ENCODE results near the gene DCAKD.

DCAKD gene

GRCh38 chr17:45086865-45087503 is 35.6 kb upstream of the DCAKD start:
- no peak for DNase-seq
- no peak overlapping the region for H3K27ac Mint-ChIP-seq
- no peak for ATAC-seq (replicated peaks)
- H3K9me3 Mint-ChIP-seq: no peaks in the 10 kb centered on the region
- no peaks in the 10 kb centered on the region for H3K4me1 Mint-ChIP-seq (ENCODE audit: low read depth in 2 of 2)
- peaks cover 78% of the 10 kb centered on the region for H3K36me3 Mint-ChIP-seq (ENCODE audit: insufficient read depth)
- no peak overlapping the region for H3K4me3 Mint-ChIP-seq
- H3K27me3 Mint-ChIP-seq: no peaks in the 10 kb centered on the region

GRCh38 chr17:45086391-45086790 is 35.0 kb upstream of the DCAKD start:
- Mint-ChIP-seq H3K27ac (no peak overlapping the region), H3K4me3 (no peak overlapping the region), H3K36me3 (ENCODE audit: insufficient read depth) (peaks cover 79% of the 10 kb centered on the region), H3K4me1 (ENCODE audit: low read depth in 2 of 2) (no peaks in the 10 kb centered on the region), H3K9me3 (no peaks in the 10 kb centered on the region), H3K27me3 (no peaks in the 10 kb centered on the region)
- ATAC-seq (replicated peaks) (no peak), DNase-seq (no peak)

GRCh38 chr17:45081047-45081703 is 29.7 kb upstream of the DCAKD start:
- DNase-seq: no peak
- no peak overlapping the region for H3K4me3 Mint-ChIP-seq
- H3K9me3 Mint-ChIP-seq: no peaks in the 10 kb centered on the region
- peaks cover 52% of the 10 kb centered on the region for H3K36me3 Mint-ChIP-seq (ENCODE audit: insufficient read depth)
- no peaks in the 10 kb centered on the region for H3K27me3 Mint-ChIP-seq
- ATAC-seq (replicated peaks): no peak
- H3K4me1 Mint-ChIP-seq (ENCODE audit: low read depth in 2 of 2): peaks cover 7 to 11% of the 10 kb centered on the region in 2 donors
- no peak overlapping the region for H3K27ac Mint-ChIP-seq

GRCh38 chr17:45077643-45078042 is 26.2 kb upstream of the DCAKD start:
- peak overlapping the region; percentile 16 to 60 for H3K27ac Mint-ChIP-seq
- H3K4me3 Mint-ChIP-seq: no peak overlapping the region
- peaks cover 50% of the 10 kb centered on the region for H3K36me3 Mint-ChIP-seq (ENCODE audit: insufficient read depth)
- H3K27me3 Mint-ChIP-seq: no peaks in the 10 kb centered on the region
- no peaks in the 10 kb centered on the region for H3K9me3 Mint-ChIP-seq
- peaks cover 11 to 17% of the 10 kb centered on the region in 2 donors for H3K4me1 Mint-ChIP-seq (ENCODE audit: low read depth in 2 of 2)
- no peak for DNase-seq
- ATAC-seq (replicated peaks): no peak

GRCh38 chr17:45073414-45074070 is 22.1 kb upstream of the DCAKD start:
- peak overlapping the region in 1 of 2 donors; percentile 63 for H3K27ac Mint-ChIP-seq
- no peak for DNase-seq
- no peak for ATAC-seq (replicated peaks)
- H3K36me3 Mint-ChIP-seq (ENCODE audit: insufficient read depth): peaks cover 41% of the 10 kb centered on the region
- H3K27me3 Mint-ChIP-seq: no peaks in the 10 kb centered on the region
- no peak overlapping the region for H3K4me3 Mint-ChIP-seq
- peaks cover 11 to 20% of the 10 kb centered on the region in 2 donors for H3K4me1 Mint-ChIP-seq (ENCODE audit: low read depth in 2 of 2)
- H3K9me3 Mint-ChIP-seq: no peaks in the 10 kb centered on the region

- Mint-ChIP-seq H3K27me3 (no peaks in the 10 kb centered on the region), H3K4me3 (no peak overlapping the region), H3K27ac (peak overlapping the region in 1 of 2 donors; percentile 29), H3K4me1 (ENCODE audit: low read depth in 2 of 2) (peaks cover 4 to 17% of the 10 kb centered on the region in 2 donors), H3K9me3 (no peaks in the 10 kb centered on the region), H3K36me3 (ENCODE audit: insufficient read depth) (peaks cover 41% of the 10 kb centered on the region)
- no peak for ATAC-seq (replicated peaks)
- DNase-seq: no peak
Observed at GRCh38 chr17:45070809-45071208, 19.4 kb upstream of the DCAKD start.

- DNase-seq (no peak), ATAC-seq (replicated peaks) (no peak)
- Mint-ChIP-seq H3K36me3 (ENCODE audit: insufficient read depth) (peaks cover 35% of the 10 kb centered on the region), H3K4me1 (ENCODE audit: low read depth in 2 of 2) (peaks cover 4 to 20% of the 10 kb centered on the region in 2 donors), H3K27ac (peak overlapping the region in 1 of 2 donors; percentile 29), H3K4me3 (no peak overlapping the region), H3K9me3 (no peaks in the 10 kb centered on the region), H3K27me3 (no peaks in the 10 kb centered on the region)
Observed at GRCh38 chr17:45070001-45070400, 18.6 kb upstream of the DCAKD start.

GRCh38 chr17:45067637-45068036 is 16.2 kb upstream of the DCAKD start:
- DNase-seq (no peak), ATAC-seq (replicated peaks) (no peak)
- Mint-ChIP-seq H3K9me3 (no peaks in the 10 kb centered on the region), H3K4me1 (ENCODE audit: low read depth in 2 of 2) (peaks cover 9 to 25% of the 10 kb centered on the region in 2 donors), H3K27me3 (no peaks in the 10 kb centered on the region), H3K4me3 (no peak overlapping the region), H3K27ac (peak overlapping the region in 1 of 2 donors; percentile 54), H3K36me3 (ENCODE audit: insufficient read depth) (peaks cover 17% of the 10 kb centered on the region)

GRCh38 chr17:45063198-45063597 is 11.8 kb upstream of the DCAKD start:
- peaks cover 21 to 35% of the 10 kb centered on the region in 2 donors for H3K4me1 Mint-ChIP-seq (ENCODE audit: low read depth in 2 of 2)
- H3K9me3 Mint-ChIP-seq: no peaks in the 10 kb centered on the region
- peak overlapping the region in 1 of 2 donors; percentile 9 for H3K4me3 Mint-ChIP-seq
- DNase-seq (no peak), ATAC-seq (replicated peaks) (no peak)
- no peak overlapping the region for H3K27ac Mint-ChIP-seq
- peaks cover 17% of the 10 kb centered on the region for H3K36me3 Mint-ChIP-seq (ENCODE audit: insufficient read depth)
- no peaks in the 10 kb centered on the region for H3K27me3 Mint-ChIP-seq

- Mint-ChIP-seq H3K4me3 (peak overlapping the region; percentile 87 to 93), H3K27ac (peak overlapping the region; percentile 90 to 96), H3K27me3 (no peaks in the 10 kb centered on the region), H3K9me3 (no peaks in the 10 kb centered on the region), H3K4me1 (ENCODE audit: low read depth in 2 of 2) (peaks cover 21 to 26% of the 10 kb centered on the region in 2 donors), H3K36me3 (ENCODE audit: insufficient read depth) (peaks cover 17% of the 10 kb centered on the region)
- no peak for DNase-seq
- ATAC-seq (replicated peaks): no peak
Observed at GRCh38 chr17:45061606-45062205, 10.3 kb upstream of the DCAKD start.

- Mint-ChIP-seq H3K4me1 (ENCODE audit: low read depth in 2 of 2) (peaks cover 21 to 26% of the 10 kb centered on the region in 2 donors), H3K27ac (peak within 1 kb of the TSS; percentile 90 to 96)
Observed at GRCh38 chr17:45060797-45061605, 9.6 kb upstream of the DCAKD start, which contains the start of gene NMT1. Gene NMT1, plus strand, starts transcription at chr17:45061317. Its CDS starts 13 bp downstream, at chr17:45061330.

GRCh38 chr17:45060382-45060796 is 9.0 kb upstream of the DCAKD start:
- ATAC-seq (replicated peaks) (no peak), DNase-seq (no peak)
- Mint-ChIP-seq H3K36me3 (ENCODE audit: insufficient read depth) (peaks cover 17% of the 10 kb centered on the region), H3K27ac (peak overlapping the region; percentile 90 to 96), H3K4me1 (ENCODE audit: low read depth in 2 of 2) (peaks cover 25 to 26% of the 10 kb centered on the region in 2 donors), H3K4me3 (peak overlapping the region; percentile 87 to 93), H3K9me3 (no peaks in the 10 kb centered on the region), H3K27me3 (no peaks in the 10 kb centered on the region)

More at GRCh38 chr17:45060797-45061605, 9.6 kb upstream of the DCAKD start, which contains the start of gene NMT1:
- Mint-ChIP-seq H3K27me3 (no peaks in the 10 kb centered on the region), H3K9me3 (no peaks in the 10 kb centered on the region), H3K36me3 (ENCODE audit: insufficient read depth) (peaks cover 17% of the 10 kb centered on the region), H3K4me3 (peak within 1 kb of the TSS; percentile 87 to 93)
- DNase-seq: peak; percentile 93 to 95 (median 95)
- ATAC-seq (replicated peaks): peak; percentile 87
